Ishikawa (cell line): ENCODE measurements around the gene ACAA1.

Experiments used
- CEBPB ChIP-seq: IDR thresholded peaks from 2 replicates; pipeline ENCODE4 v1.6.1; 2012
- CREB1 ChIP-seq: IDR thresholded peaks from 2 replicates; pipeline ENCODE4 v1.6.1; 2012; ENCODE audit warnings: low read depth
- EGR1 ChIP-seq: IDR thresholded peaks from 2 replicates; pipeline ENCODE4 v1.6.1; 2012
- EP300 ChIP-seq: IDR thresholded peaks from 2 replicates; pipeline ENCODE4 v1.6.1; 2012; ENCODE audit warnings: borderline replicate concordance
- FOXM1 ChIP-seq: IDR thresholded peaks from 2 replicates; pipeline ENCODE4 v1.6.1; 2012; ENCODE audit warnings: low read depth, borderline replicate concordance
- MAX ChIP-seq: IDR thresholded peaks from 2 replicates; pipeline ENCODE4 v1.6.1; 2012
- RAD21 ChIP-seq: IDR thresholded peaks from 2 replicates; pipeline ENCODE4 v1.6.1; 2012; ENCODE audit warnings: low read depth
- YY1 ChIP-seq: IDR thresholded peaks from 2 replicates; pipeline ENCODE4 v1.6.1; 2012; ENCODE audit warnings: low read depth
- TF ChIP-seq, protein P1 (sequence below): IDR thresholded peaks from 2 replicates; pipeline ENCODE4 v1.6.1; 2012; ENCODE audit warnings: low read depth, mild to moderate bottlenecking

- TF ChIP-seq EP300, result no peak
- TF ChIP-seq EGR1, result no peak
- no peak for TF ChIP-seq CEBPB
- no peak for TF ChIP-seq FOXM1
- no peak for TF ChIP-seq MAX
- TF ChIP-seq RAD21, result no peak
- no peak for TF ChIP-seq CREB1
- TF ChIP-seq, protein P1, sequence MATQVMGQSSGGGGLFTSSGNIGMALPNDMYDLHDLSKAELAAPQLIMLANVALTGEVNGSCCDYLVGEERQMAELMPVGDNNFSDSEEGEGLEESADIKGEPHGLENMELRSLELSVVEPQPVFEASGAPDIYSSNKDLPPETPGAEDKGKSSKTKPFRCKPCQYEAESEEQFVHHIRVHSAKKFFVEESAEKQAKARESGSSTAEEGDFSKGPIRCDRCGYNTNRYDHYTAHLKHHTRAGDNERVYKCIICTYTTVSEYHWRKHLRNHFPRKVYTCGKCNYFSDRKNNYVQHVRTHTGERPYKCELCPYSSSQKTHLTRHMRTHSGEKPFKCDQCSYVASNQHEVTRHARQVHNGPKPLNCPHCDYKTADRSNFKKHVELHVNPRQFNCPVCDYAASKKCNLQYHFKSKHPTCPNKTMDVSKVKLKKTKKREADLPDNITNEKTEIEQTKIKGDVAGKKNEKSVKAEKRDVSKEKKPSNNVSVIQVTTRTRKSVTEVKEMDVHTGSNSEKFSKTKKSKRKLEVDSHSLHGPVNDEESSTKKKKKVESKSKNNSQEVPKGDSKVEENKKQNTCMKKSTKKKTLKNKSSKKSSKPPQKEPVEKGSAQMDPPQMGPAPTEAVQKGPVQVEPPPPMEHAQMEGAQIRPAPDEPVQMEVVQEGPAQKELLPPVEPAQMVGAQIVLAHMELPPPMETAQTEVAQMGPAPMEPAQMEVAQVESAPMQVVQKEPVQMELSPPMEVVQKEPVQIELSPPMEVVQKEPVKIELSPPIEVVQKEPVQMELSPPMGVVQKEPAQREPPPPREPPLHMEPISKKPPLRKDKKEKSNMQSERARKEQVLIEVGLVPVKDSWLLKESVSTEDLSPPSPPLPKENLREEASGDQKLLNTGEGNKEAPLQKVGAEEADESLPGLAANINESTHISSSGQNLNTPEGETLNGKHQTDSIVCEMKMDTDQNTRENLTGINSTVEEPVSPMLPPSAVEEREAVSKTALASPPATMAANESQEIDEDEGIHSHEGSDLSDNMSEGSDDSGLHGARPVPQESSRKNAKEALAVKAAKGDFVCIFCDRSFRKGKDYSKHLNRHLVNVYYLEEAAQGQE, result no peak
- no peak for TF ChIP-seq YY1
Observed at GRCh38 chr3:38100498-38100897, 36.4 kb downstream of the ACAA1 start.
